ENCODE data around the gene DENR. TPM values are rescaled to one million over a fixed set of nuclear protein-coding genes. Genes with fewer than 3 reads are reported as not detected.

The DENR gene
- total and polyA plus RNA-seq, 2 of the 13 experiments (the other 11 are each of a cell fraction or from before 2014, with no cell fraction given) = 30.0 to 59.1 TPM

- TF ChIP-seq ZNF136 (CRISPR knock-in tag; IDR thresholded peaks at IDR 0.05; ENCODE audit: low read depth) = peak; percentile 76; the same call in 1 of the 2 replicates
- TF ChIP-seq PHB2 (IDR thresholded peaks at IDR 0.05; ENCODE audit: partially characterized antibody) = no peak
- TF ChIP-seq SPEN (CRISPR knock-in tag; IDR thresholded peaks at IDR 0.05; ENCODE audit: low read depth) = peak; percentile 99
- no peak for TF ChIP-seq ZNF773 (CRISPR knock-in tag; IDR thresholded peaks at IDR 0.05; ENCODE audit: borderline replicate concordance)
- TF ChIP-seq ZNF12 (CRISPR knock-in tag; IDR thresholded peaks at IDR 0.05) = no peak
- TF ChIP-seq ZBTB42 (CRISPR knock-in tag; IDR thresholded peaks at IDR 0.05) = peak; percentile 75; the same call in 1 of the 2 replicates
- no peak for TF ChIP-seq ZBTB14 (CRISPR knock-in tag; IDR thresholded peaks at IDR 0.05)
- peak; percentile 92 for TF ChIP-seq GATAD1 (CRISPR knock-in tag; IDR thresholded peaks at IDR 0.05)
- TF ChIP-seq ZC3H4 (CRISPR knock-in tag; IDR thresholded peaks at IDR 0.05; ENCODE audit: borderline replicate concordance) = peak; percentile 32; the same call in 1 of the 2 replicates
- TF ChIP-seq ZNF335 (CRISPR knock-in tag; IDR thresholded peaks at IDR 0.05) = peak; percentile 75
- TF ChIP-seq RFXANK (CRISPR knock-in tag; IDR thresholded peaks at IDR 0.05) = no peak; the same call in 1 of the 2 replicates
- no peak for TF ChIP-seq CSRNP2 (CRISPR knock-in tag; conservative IDR thresholded peaks at IDR 0.05; ENCODE audit: low read depth)
- peak; percentile 89 to 98; a peak in 3 of 4 replicates for TF ChIP-seq KLF16 (CRISPR knock-in tag; IDR thresholded peaks at IDR 0.05)
- no peak for TF ChIP-seq ZNF674 (CRISPR knock-in tag; IDR thresholded peaks at IDR 0.05; ENCODE audit: low read depth)
- TF ChIP-seq ZFP37 (CRISPR knock-in tag; IDR thresholded peaks at IDR 0.05; ENCODE audit: borderline replicate concordance) = 0 out of 2 replicates have a peak, but pooled peaks have one; percentile 36
- TF ChIP-seq ZNF703 (CRISPR knock-in tag; IDR thresholded peaks at IDR 0.05; ENCODE audit: borderline replicate concordance) = no peak
- TF ChIP-seq ZBTB1 (CRISPR knock-in tag; IDR thresholded peaks at IDR 0.05; ENCODE audit: borderline replicate concordance) = no peak
- TF ChIP-seq KLF6 (CRISPR knock-in tag; IDR thresholded peaks at IDR 0.05) = peak; percentile 86
- TF ChIP-seq TRIM24 (CRISPR knock-in tag; IDR thresholded peaks at IDR 0.05) = no peak
These were observed at the start of gene DENR (continued) for GRCh38 chr12:122752464-122753318.
